T-helper 1 cell treated with Interleukin-12 subunit alpha and Interleukin-12 subunit beta and Interleukin-4 antibody, amounts not matched to agents 30 ng/mL and 1 ng/mL, for 36 hours (primary cell): Measurements from ENCODE around the gene TAF9. TPM values are rescaled to one million over a fixed set of nuclear protein-coding genes. Genes with fewer than 3 reads are reported as not detected.

Source experiments
- intact Hi-C: fragments of 100-400 bp; cut with micrococcal nuclease; formaldehyde crosslinking; loops from one replicate; pipeline ENCODE4 v1.15.1; 2024
- total RNA-seq: library from RNA; stranded (reverse); gene quantifications from 2 replicates; pipeline ENCODE4 v1.2.3, GENCODE V29; 2022

Gene TAF9
- total RNA-seq, 1 donor from 2014 or later: 51.7 TPM

- intact Hi-C loops: no loop called here
Observed at GRCh38 chr5:69341520-69342161, 27.7 kb downstream of the TAF9 start.

GRCh38 chr5:69335341-69335935 lies 33.9 kb downstream of the TAF9 start:
- intact Hi-C loops: no loop called here

GRCh38 chr5:69334793-69335268 lies 34.5 kb downstream of the TAF9 start:
- intact Hi-C loops: loop anchor here (1.0 to 5.0 kb wide), 4 partner anchors 63 to 242 kb away; partner anchors contain the start of genes CCNB1 and CENPH

GRCh38 chr5:69333668-69334315 lies 35.5 kb downstream of the TAF9 start:
- intact Hi-C loops: loop anchor here (1.0 to 5.0 kb wide), 4 partner anchors 61 to 240 kb away; partner anchors contain the start of genes CCNB1 and CENPH

GRCh38 chr5:69331528-69332445 lies 37.5 kb downstream of the TAF9 start:
- intact Hi-C loops: loop anchor here (1.0 to 5.0 kb wide), 5 partner anchors 38 to 289 kb away; partner anchors contain the start of genes AK6, CDK7, RAD17 and TAF9

- intact Hi-C loops: loop anchor here (5.0 kb wide), 1 partner anchor 58 kb away; no protein-coding TSS in a partner anchor
Observed at GRCh38 chr5:69329905-69330489, 39.3 kb downstream of the TAF9 start.

GRCh38 chr5:69326365-69326764 lies 43.0 kb downstream of the TAF9 start:
- intact Hi-C loops: no loop called here

- intact Hi-C loops: no loop called here
Observed at GRCh38 chr5:69317391-69317790, 51.9 kb downstream of the TAF9 start.

GRCh38 chr5:69315972-69316371 lies 53.3 kb downstream of the TAF9 start:
- intact Hi-C loops: no loop called here

Other genes with a start within 250 kb of the TAF9 start
- 113 and 119 TPM in 2 replicates for gene CCNB1, start 202.4 kb downstream of the TAF9 start, total RNA-seq
- gene CENPH, start 179.9 kb downstream of the TAF9 start, total RNA-seq: 18.5 and 19.6 TPM in 2 replicates
- gene CDK7, start 134.6 kb downstream of the TAF9 start, total RNA-seq: 31.5 and 32.4 TPM in 2 replicates
- 10.1 and 10.7 TPM in 2 replicates for gene CCDC125, start 36.7 kb downstream of the TAF9 start, total RNA-seq
- gene AK6, start within 50 bp of the TAF9 start, total RNA-seq: 30.8 and 33.3 TPM in 2 replicates
- 23.5 and 24.0 TPM in 2 replicates for gene RAD17, start 298 bp upstream of the TAF9 start, total RNA-seq
- gene MARVELD2, start 45.6 kb upstream of the TAF9 start, total RNA-seq: 0.17 TPM in 1 of 2 replicates, not detected in the other
- 0.32 and 0.34 TPM in 2 replicates for gene OCLN, start 123.3 kb upstream of the TAF9 start, total RNA-seq
- gene GTF2H2C, start 190.7 kb upstream of the TAF9 start, total RNA-seq: 32.0 and 35.1 TPM in 2 replicates